RPMI7951 (cell line): ENCODE results near the gene HOXD8. TPM values are rescaled to one million over a fixed set of nuclear protein-coding genes. Genes with fewer than 3 reads are reported as not detected.
A peak's percentile ranks its signal among the peaks of the same experiment; 100 is the strongest.

Experiments
- DNase-seq: peaks from one replicate; pipeline ENCODE4 v3.0.0-alpha.2; 2012; ENCODE audit warnings: low read depth
- total RNA-seq: library from RNA; depleted of rRNA; stranded (reverse); fragments of >200 nt; shearing (Covaris generic); gene quantifications from 2 replicates; pipeline ENCODE4 v1.2.3, GENCODE V29; 2014; rRNA removed

HOXD8 gene
- total RNA-seq, 1 experiment from 2014 or later = 16.1 TPM

GRCh38 chr2:176172895-176173566 lies 43.5 kb downstream of the HOXD8 start:
- DNase-seq = no peak

DNA sequence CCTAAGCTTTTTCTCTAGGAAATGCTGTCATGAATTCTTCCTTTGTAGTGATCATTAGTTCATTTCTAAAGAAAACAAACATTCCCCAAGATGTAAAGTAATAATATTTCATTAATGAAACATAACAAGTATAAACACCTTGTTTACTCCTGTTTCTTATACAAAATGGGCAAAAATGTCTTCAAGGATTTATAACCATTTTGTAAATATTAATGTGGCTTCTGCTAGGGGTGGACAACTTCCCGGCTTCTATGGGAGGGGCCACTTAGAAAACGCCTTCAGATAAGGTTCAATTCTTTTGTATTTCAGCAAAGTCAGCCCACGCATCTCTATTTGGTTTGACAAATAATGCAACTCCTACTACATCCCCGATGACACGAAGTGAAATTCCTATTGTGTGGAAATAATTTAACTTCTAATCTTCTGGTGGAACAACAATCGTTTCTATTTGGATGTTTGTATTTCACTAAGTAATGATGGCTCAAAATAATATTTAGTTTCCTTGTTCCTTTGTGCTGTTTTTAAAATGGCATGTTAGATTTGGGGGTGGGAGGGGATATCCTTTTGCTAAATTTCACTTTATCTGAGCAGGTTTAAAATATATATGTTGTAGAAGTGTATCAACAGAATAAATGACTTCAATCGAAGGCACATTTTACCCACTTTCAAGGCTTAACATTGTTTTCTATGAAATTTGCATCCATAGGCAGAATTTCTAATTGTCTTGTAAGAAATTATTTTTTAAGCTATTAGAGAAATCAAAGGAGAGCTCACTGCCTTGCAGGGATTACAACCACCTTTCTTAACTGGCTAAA lies 44.3 kb downstream of the HOXD8 start:
- DNase-seq = no peak

DNA sequence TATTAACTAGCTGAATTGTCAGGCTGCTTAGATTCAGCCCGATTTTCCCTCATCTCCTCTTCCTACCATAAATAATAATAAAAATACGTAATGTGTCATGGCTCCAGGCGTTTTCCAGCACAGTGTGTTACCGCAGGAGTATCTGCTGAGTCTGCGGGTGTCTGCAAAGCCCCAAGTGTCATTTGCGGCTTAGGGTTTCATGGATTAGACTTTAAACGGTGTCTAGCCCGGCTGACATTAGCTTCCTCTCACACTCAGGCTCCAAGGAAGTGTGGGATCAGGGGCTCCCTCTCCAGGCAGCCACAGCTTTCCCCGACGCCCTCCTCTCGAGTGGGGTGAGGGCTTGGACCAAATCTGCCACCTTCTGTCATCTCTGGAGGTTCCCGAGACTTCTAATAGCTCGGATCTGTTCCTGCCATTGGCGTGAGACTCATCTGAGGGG lies 44.9 kb downstream of the HOXD8 start:
- DNase-seq = peak; percentile 56

- peak; percentile 53 for DNase-seq
Measured at GRCh38 chr2:176174824-176175708, 45.6 kb downstream of the HOXD8 start.

- DNase-seq = no peak
Measured at GRCh38 chr2:176175709-176176607, 46.5 kb downstream of the HOXD8 start.

DNA sequence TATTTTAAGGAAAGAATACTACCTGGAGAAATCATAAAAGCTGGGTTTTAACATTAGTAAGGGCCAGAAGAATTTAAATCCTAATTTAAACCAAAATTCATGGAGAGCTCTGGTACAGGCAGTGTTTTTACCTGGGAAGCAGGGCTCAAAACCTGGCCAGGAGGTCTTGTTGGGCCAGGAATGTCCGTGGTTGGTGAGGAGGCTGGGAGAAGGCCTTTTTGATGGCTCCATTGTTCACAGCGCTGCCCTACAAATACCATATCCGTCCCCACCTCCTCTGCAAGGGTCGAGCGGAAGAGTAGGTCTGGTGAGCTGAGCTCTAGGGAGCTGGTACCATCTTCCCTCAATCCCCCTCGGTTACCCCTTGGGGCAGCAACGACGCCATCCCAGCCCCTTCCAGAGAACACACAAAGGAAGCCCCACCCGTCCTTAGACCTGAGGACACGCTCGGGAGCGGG lies 48.1 kb downstream of the HOXD8 start:
- DNase-seq = no peak

DNA sequence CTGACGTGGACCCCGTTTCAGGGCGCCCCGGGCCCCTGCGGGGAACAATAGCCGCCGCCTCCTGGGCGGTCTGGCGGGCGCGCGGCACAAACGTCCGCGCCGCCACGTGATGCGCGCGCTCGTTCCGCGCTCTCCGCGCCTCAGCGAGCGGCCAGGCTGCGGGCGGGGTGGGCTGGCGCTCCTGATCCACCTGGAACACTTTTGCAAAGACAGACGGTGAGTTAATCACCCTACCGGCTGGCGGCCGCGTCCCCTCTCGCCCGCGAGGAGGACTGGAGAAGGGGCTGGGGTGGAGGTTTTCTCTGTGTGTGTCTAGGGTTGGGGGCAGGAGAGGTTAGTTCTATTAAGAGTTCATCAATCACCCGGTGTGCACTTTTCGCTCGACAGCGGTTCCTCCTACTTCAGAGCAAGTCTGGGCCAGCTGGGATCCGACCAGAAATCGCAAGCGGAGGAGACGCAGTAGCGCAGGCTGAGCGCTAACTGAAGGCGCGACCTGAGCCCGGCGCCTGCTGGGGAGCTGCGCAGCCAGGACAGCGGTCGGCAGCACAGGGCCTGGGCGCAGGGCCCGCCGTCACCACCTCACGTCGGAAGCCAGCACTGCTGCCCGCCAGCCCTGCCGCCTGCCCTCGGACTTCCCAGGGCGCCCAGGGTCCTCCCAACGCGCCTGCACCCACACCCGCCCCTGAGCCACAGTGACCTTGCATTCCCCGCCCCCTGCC lies 48.7 kb downstream of the HOXD8 start:
- no peak for DNase-seq

DNA sequence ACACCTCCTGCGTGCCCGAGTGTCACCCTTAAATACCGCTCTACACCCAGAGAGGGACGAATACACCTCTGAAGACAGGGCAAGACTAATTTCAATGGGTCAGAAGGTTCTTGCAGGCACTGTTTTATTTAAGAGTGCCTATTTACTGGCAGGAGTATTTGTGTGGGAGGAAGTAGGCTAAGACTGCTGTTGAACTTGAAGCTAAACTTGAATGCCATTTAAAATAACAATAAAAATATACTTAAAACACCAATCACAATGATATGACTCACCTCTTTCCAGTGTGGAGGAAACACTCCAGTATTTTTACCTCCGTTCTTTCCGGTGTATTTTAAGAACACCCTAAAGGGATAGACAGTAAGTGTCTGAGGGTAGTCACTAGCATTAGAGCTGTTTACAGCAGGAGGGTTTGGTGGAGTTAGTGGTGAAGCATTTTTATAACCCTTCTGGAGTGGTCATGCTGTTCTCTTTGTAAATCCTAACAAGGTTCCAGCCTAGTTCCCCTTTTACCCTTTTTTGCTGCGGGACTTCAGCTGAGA lies 49.3 kb downstream of the HOXD8 start:
- DNase-seq = peak; percentile 18

DNA sequence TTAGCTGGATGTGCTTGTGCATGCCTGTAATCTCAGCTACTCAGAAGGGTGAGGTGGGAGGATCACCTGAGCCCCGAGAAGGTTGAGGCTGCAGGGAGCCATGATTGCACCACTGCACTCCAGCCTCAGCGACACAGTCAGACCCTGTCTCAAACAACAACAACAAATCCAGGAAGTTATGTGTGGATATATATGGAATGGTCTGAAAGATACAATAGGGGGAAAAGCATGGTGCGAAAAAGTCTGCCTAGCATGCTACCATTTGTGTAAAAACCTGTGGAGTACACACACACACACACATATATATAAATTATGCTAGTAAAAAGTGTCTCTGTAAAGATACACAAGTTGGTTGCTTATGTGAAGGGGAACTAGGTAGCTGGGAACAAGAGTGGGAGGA lies 52.0 kb downstream of the HOXD8 start:
- no peak for DNase-seq

Other genes with a start within 250 kb of the HOXD8 start
- gene LNPK, start 127.4 kb upstream of the HOXD8 start, total RNA-seq = 56.6 and 64.4 TPM in 2 replicates
- not detected in 2 replicates for gene EVX2, start 45.7 kb upstream of the HOXD8 start, total RNA-seq
- gene HOXD13, start 37.0 kb upstream of the HOXD8 start, total RNA-seq = 1.2 and 2.6 TPM in 2 replicates
- not detected in 2 replicates for gene HOXD12, start 29.9 kb upstream of the HOXD8 start, total RNA-seq
- 0.10 TPM in 1 of 2 replicates, not detected in the other for gene HOXD11, start 22.4 kb upstream of the HOXD8 start, total RNA-seq
- gene HOXD10, start 12.9 kb upstream of the HOXD8 start, total RNA-seq = not detected in 2 replicates
- 1.4 TPM in 2 replicates for gene HOXD9, start 7.0 kb upstream of the HOXD8 start, total RNA-seq
- 7.2 and 9.6 TPM in 2 replicates for gene HOXD4, start 21.8 kb downstream of the HOXD8 start, total RNA-seq
- 1.6 and 2.1 TPM in 2 replicates for gene HOXD3, start 27.6 kb downstream of the HOXD8 start, total RNA-seq
- 0.39 and 0.96 TPM in 2 replicates for gene HOXD1, start 59.0 kb downstream of the HOXD8 start, total RNA-seq
- 53.9 and 60.8 TPM in 2 replicates for gene MTX2, start 139.7 kb downstream of the HOXD8 start, total RNA-seq